Measurements from ENCODE around the gene ADGRD2. TPM values are rescaled to one million over a fixed set of nuclear protein-coding genes. Genes with fewer than 3 reads are reported as not detected.

ADGRD2 gene
- total RNA-seq, 4 donors from 2014 or later, result 0.20 to 0.49 (median 0.36) TPM; not detected in 1

GRCh38 chr9:124510650-124511425 lies 60.6 kb downstream of the ADGRD2 start:
- intact Hi-C loops (cut with DNase I; ENCODE audit: low total_unique reads), result no loop called here
- TF ChIP-seq CTCF (IDR thresholded peaks at IDR 0.05) (no peak), POLR2A (IDR thresholded peaks at IDR 0.05) (no peak)
- WGBS, 2 donors, result 76 to 82% methylated on average over 9 of the region's 9 CpGs
- no peak overlapping the region for H3K4me3 ChIP-seq (ENCODE audit: low read depth, poor library complexity, severe bottlenecking)
- DNase-seq (ENCODE audit: low spot score in 2 of 2), result no peak

DNA sequence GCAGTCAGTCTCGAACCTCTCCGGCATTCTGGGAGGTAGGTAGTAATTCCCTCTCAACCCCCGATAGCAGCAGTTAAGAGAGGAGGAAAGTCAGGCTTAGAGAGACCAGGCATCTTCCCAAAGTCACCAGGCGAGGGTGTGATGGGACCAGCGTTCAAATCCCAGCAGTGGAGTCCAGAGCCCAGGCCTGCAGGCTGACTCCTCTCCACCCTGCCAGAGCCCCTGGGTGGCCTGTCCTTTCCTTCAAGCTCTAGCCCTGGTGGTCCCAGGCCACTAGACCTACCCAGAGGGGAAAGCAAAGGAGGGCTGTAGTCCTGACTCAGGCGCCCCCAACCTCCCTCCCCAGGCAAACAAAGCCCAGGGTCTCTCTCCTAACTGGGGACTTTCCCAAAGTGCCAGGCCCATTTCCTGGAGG lies 61.2 kb downstream of the ADGRD2 start:
- WGBS, 2 donors, result 85 to 89% methylated on average over 6 of the region's 6 CpGs
- TF ChIP-seq POLR2A (IDR thresholded peaks at IDR 0.05) (no peak), CTCF (IDR thresholded peaks at IDR 0.05) (no peak)

GRCh38 chr9:124511891-124512805 lies 61.9 kb downstream of the ADGRD2 start:
- 64 to 70% methylated on average over 19 to 23 of the region's 23 CpGs for WGBS, 2 donors
- TF ChIP-seq CTCF (IDR thresholded peaks at IDR 0.05) (no peak), POLR2A (IDR thresholded peaks at IDR 0.05) (no peak)

More for the DNA sequence above, 61.2 kb downstream of the ADGRD2 start:
- H3K4me3 ChIP-seq (ENCODE audit: low read depth, poor library complexity, severe bottlenecking), result no peak overlapping the region
- intact Hi-C loops (cut with DNase I; ENCODE audit: low total_unique reads), result no loop called here
- no peak for DNase-seq (ENCODE audit: low spot score in 2 of 2)

DNA sequence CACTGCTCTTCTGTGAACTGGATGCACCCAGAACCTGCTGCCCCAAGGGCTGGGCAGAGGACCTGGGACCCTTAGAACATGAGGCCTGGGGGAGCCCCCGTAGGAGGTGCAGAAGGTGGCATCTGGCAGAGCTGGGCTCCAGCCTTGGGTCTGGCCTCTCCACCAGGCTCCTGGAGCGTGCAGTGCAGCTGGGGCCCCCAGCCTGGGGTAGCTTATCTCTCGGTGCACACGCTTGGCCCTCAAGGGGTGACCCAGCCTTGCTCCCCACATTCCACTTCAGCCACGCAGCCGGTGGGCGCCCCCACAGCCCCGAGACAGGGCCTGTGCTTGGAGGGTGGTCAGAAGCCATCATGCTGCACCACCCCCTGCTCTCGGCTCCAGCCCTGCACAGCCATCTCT lies 62.6 kb downstream of the ADGRD2 start:
- no peak overlapping the region for H3K4me3 ChIP-seq (ENCODE audit: low read depth, poor library complexity, severe bottlenecking)
- no peak for DNase-seq (ENCODE audit: low spot score in 2 of 2)
- intact Hi-C loops (cut with DNase I; ENCODE audit: low total_unique reads), result no loop called here
- 79 to 81% methylated on average over 9 of the region's 9 CpGs for WGBS, 2 donors
- no peak for TF ChIP-seq CTCF (IDR thresholded peaks at IDR 0.05)
- TF ChIP-seq POLR2A (IDR thresholded peaks at IDR 0.05), result no peak

More at GRCh38 chr9:124511891-124512805, 61.9 kb downstream of the ADGRD2 start:
- no peak overlapping the region for H3K4me3 ChIP-seq (ENCODE audit: low read depth, poor library complexity, severe bottlenecking)
- intact Hi-C loops (cut with DNase I; ENCODE audit: low total_unique reads), result no loop called here
- DNase-seq (ENCODE audit: low spot score in 2 of 2), result no peak

DNA sequence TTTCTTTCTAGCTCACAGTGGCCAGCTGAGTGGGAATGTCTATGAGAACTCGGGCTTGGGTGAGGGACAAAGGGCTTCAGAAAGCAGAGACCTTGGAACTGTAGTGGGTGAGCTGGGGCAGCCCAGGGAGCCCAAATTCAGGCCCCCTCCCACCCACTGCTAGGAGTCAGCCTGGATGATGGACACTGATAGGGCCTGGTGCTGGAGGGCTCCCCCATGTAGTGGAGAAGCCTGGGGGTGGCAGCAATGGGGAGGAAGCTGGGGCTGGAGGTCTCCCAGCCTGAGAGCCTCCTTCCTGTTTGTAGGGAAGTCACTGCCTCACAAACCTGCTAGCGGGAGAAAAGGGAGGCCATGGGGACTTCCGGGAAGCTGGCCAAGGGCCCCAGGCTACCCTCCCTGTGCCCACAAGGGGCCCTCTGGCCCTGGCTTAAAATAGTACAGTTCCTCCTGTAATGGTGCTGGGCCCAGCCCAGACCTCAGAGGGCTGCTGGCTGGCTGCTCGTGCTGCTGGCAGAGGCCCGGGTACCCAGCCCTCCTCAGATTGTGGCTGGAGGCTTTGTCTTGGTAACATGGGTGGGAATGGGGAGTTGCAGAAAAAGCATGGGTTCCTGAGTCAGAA lies 63.2 kb downstream of the ADGRD2 start:
- no peak overlapping the region for H3K4me3 ChIP-seq (ENCODE audit: low read depth, poor library complexity, severe bottlenecking)
- no peak for DNase-seq (ENCODE audit: low spot score in 2 of 2)
- WGBS, 2 donors, result 37 to 40% methylated on average over 4 to 5 of the region's 5 CpGs
- TF ChIP-seq POLR2A (IDR thresholded peaks at IDR 0.05), result no peak
- TF ChIP-seq CTCF (IDR thresholded peaks at IDR 0.05), result no peak
- intact Hi-C loops (cut with DNase I; ENCODE audit: low total_unique reads), result no loop called here

Measured in lower leg skin (tissue), 4 donors.